Gastrocnemius medialis (tissue), 4 donors: ENCODE data around the gene WHRN. TPM values are rescaled to one million over a fixed set of nuclear protein-coding genes. Genes with fewer than 3 reads are reported as not detected.

Experiments used
- ATAC-seq, 2 donors: fragments of 150-250 bp; one replicate each; pipeline ENCODE4 v1.9.1; 2016
- DNase-seq, 2 donors: peaks; one replicate each; pipeline ENCODE4 v3.0.0-alpha.2; 2019
- H3K27ac ChIP-seq, 4 donors: fragments of 200-600 bp; sonication (generic); 1 replicate in 1 of 4; 2 replicates in 3 of 4; pipeline ENCODE4 v1.5.1; 2016 to 2018; ENCODE audit warnings: mild to moderate bottlenecking in 2 of 4, moderate library complexity in 1 of 4
- H3K27me3 ChIP-seq, 3 donors: fragments of 200-600 bp; sonication (generic) in 2 of 3; 1 replicate in 1 of 3; 2 replicates in 2 of 3; pipeline versions ENCODE4 v1.5.1 to v1.6.0; 2016 to 2019; ENCODE audit warnings: mild to moderate bottlenecking in 1 of 3, moderate library complexity in 1 of 3
- H3K36me3 ChIP-seq, 2 donors: fragments of 200-600 bp; sonication (generic) in 1 of 2; one replicate each; pipeline ENCODE4 v1.5.1; 2017 to 2018
- H3K4me1 ChIP-seq, 2 donors: fragments of 200-600 bp; sonication (generic) in 1 of 2; one replicate each; pipeline ENCODE4 v1.5.1; 2016 to 2017; ENCODE audit warnings: mild to moderate bottlenecking in 2 of 2
- H3K4me3 ChIP-seq, 4 donors: fragments of 200-600 bp; sonication (generic) in 3 of 4; 1 replicate in 1 of 4; 2 replicates in 3 of 4; pipeline ENCODE4 v1.5.1; 2016 to 2019; ENCODE audit warnings: mild to moderate bottlenecking in 2 of 4
- H3K9me3 ChIP-seq, 3 donors: fragments of 200-600 bp; sonication (generic) in 2 of 3; 1 replicate in 1 of 3; 2 replicates in 2 of 3; pipeline ENCODE4 v1.5.1; 2016 to 2019
- POLR2A ChIP-seq, 2 donors: fragments of 450-650 bp; IDR thresholded peaks; one replicate each; pipeline ENCODE4 v1.6.1; 2017; ENCODE audit warnings: antibody characterized with exemption in 2 of 2, mild to moderate bottlenecking in 2 of 2, moderate library complexity in 2 of 2
- in situ Hi-C, 4 donors: fragments of 200-750 bp; cut with MboI; loops; one replicate each; pipeline versions ENCODE4 v1.15.0 to v1.8.0; 2017; ENCODE audit warnings: low sequenced_read_pairs in 4 of 4
- intact Hi-C: fragments of 100-400 bp; cut with DNase I; formaldehyde crosslinking; loops from one replicate; pipeline ENCODE4 v1.15.1; 2023; ENCODE audit warnings: low total_unique reads
- total RNA-seq, 4 donors: library from RNA; depleted of rRNA; stranded (reverse); fragments of >200 nt; gene quantifications; one replicate each; pipeline versions ENCODE4 v1.1.0 to v1.2.3, GENCODE V29; 2016
- TF ChIP-seq, protein P1 (sequence below), 5 experiments: fragments of 450-650 bp in 3 of 5; fragments of 200-600 bp in 2 of 5; sonication (generic) in 2 of 5; IDR thresholded peaks in 4 of 5; conservative IDR thresholded peaks in 1 of 5; 1 replicate in 4 of 5; 2 replicates in 1 of 5; pipeline ENCODE4 v1.5.1; 2016 to 2019; ENCODE audit warnings: antibody characterized with exemption in 5 of 5, mild to moderate bottlenecking in 3 of 5, moderate library complexity in 3 of 5

The WHRN gene
- total RNA-seq, 4 donors from 2014 or later = 0.16 to 0.18 TPM; not detected in 2

DNA sequence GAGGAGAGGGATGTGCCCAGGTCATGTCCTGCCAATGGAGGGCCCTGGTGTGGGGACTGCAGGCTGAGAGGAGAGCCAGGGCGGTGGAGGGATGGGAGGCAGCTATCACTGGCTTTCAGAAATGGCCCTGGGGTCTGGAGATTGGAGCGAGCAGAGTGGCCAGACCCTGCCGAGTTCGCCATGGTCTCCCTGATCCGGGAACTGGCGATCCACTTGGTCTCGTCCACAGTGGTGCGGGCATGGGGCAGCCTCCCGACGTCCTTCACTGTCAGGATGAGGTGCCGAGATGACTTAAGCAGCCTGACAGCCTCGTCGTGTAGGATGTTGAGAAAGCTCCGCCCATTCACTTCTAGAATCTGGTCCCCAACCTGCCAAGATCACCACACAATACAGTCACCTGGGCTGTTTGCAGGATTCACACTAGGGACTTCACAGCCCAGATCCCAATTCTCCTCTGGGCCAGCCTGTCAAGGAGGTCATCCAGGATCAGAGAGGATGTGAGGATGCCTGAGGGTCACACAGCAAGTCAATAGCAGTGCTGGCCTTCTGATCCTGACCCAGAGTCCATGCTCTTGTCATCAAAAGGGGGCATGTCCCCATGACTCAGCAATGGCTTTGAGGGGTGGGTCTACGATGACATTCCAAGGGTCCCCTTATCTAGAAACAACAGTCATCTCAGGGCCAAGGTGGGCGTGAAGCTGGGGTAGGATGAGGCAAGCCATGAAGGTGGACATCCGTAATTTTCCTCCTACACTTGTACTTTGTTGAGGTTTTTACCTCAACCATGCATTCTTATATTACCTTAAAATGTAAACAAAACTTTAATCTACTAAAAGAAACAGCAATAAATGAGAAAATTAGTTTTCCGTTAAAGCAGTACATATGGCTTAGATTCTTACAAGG lies 79.0 kb downstream of the WHRN start:
- intact Hi-C loops (no loop called here), in situ Hi-C loops (no loop called here)
- no peak overlapping the region for H3K27ac ChIP-seq
- no peaks in the 10 kb centered on the region for H3K36me3 ChIP-seq
- DNase-seq (no peak), ATAC-seq (no peak)
- TF ChIP-seq, protein P1, sequence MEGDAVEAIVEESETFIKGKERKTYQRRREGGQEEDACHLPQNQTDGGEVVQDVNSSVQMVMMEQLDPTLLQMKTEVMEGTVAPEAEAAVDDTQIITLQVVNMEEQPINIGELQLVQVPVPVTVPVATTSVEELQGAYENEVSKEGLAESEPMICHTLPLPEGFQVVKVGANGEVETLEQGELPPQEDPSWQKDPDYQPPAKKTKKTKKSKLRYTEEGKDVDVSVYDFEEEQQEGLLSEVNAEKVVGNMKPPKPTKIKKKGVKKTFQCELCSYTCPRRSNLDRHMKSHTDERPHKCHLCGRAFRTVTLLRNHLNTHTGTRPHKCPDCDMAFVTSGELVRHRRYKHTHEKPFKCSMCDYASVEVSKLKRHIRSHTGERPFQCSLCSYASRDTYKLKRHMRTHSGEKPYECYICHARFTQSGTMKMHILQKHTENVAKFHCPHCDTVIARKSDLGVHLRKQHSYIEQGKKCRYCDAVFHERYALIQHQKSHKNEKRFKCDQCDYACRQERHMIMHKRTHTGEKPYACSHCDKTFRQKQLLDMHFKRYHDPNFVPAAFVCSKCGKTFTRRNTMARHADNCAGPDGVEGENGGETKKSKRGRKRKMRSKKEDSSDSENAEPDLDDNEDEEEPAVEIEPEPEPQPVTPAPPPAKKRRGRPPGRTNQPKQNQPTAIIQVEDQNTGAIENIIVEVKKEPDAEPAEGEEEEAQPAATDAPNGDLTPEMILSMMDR (IDR thresholded peaks at IDR 0.05 in 4 of 5, conservative IDR thresholded peaks at IDR 0.05 in 1 of 5) = no peak
- TF ChIP-seq POLR2A (IDR thresholded peaks at IDR 0.05) = no peak
- H3K4me1 ChIP-seq = no peaks in the 10 kb centered on the region
- no peak overlapping the region for H3K4me3 ChIP-seq
- no peaks in the 10 kb centered on the region for H3K9me3 ChIP-seq
- H3K27me3 ChIP-seq = no peaks in the 10 kb centered on the region

DNA sequence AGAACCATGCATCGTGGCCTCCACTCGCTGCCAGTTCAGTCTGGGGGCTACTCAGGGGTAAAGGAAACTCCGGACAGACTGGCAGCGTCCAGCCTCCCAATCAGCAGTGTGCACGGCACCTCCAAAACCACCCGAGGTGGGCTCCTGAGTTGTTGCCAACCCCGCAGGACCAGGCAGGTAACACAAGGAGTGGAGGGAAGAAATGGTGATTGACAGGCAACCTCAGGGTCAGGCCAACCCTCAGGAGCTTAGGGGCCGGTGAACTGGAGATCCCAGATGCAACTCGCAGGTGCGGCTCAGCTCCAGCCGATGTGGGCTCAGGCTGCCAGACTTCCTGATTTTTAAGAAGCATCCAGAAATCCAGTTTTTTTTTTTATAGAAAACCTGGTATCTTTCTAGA lies 80.1 kb downstream of the WHRN start:
- in situ Hi-C loops = no loop called here

DNA sequence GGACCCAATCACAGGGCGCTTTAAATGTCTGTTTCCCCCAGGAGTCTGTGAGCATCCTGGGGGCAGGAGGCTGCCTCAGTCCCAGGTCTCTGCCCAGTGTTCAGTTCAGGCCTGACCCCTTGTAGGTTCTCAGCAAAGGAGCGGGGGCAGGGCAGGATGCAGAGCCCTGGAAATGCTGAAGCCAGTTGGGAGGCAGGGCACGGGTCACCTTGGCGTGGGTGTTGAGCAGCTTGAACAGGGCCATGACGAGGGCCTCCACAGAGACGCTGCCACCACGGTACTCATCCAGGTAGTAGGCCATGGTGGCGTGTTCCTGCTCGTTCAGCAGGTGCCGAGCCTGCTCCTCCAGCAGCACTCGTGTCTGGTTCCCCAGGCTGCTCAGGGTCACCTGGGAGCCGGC lies 81.1 kb downstream of the WHRN start:
- Histone ChIP-seq H3K27ac (no peak overlapping the region), H3K4me1 (no peaks in the 10 kb centered on the region), H3K9me3 (no peaks in the 10 kb centered on the region), H3K4me3 (no peak overlapping the region), H3K36me3 (no peaks in the 10 kb centered on the region), H3K27me3 (no peaks in the 10 kb centered on the region)
- TF ChIP-seq POLR2A (IDR thresholded peaks at IDR 0.05) = no peak
- TF ChIP-seq, protein P1 (IDR thresholded peaks at IDR 0.05 in 4 of 5, conservative IDR thresholded peaks at IDR 0.05 in 1 of 5) = no peak
- ATAC-seq (no peak), DNase-seq (no peak)
- in situ Hi-C loops (loop anchor here in 1 of 4 donors (25.0 kb wide), 1 partner anchor 488 kb away; no protein-coding TSS in a partner anchor), intact Hi-C loops (no loop called here)

More for the DNA sequence above, 80.1 kb downstream of the WHRN start:
- Histone ChIP-seq H3K4me1 (no peaks in the 10 kb centered on the region), H3K27ac (no peak overlapping the region), H3K4me3 (no peak overlapping the region), H3K9me3 (no peaks in the 10 kb centered on the region), H3K36me3 (no peaks in the 10 kb centered on the region), H3K27me3 (no peaks in the 10 kb centered on the region)
- TF ChIP-seq, protein P1 (IDR thresholded peaks at IDR 0.05 in 4 of 5, conservative IDR thresholded peaks at IDR 0.05 in 1 of 5) = no peak
- no peak for TF ChIP-seq POLR2A (IDR thresholded peaks at IDR 0.05)
- ATAC-seq (no peak), DNase-seq (no peak)
- intact Hi-C loops = no loop called here

DNA sequence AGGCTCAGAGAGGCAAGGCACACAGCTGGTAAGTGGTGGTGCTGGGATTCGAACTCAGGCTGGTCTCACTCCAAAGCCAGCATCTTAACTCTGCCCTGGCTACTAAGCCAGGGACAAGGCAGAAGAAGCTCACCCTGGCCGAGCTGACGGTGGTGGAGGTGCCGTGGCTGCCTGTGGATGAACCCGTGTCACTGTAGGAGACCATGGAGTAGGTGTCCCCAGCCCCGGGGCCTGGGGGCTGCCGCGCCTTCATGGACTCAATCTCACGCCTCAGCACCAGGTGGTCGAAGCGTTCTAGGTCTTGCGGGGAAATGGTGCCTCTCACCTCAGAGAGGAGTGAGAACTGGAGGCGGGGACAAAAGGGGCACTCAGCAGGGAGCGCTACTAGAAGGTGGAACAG lies 82.1 kb downstream of the WHRN start:
- Histone ChIP-seq H3K27ac (no peak overlapping the region), H3K4me3 (no peak overlapping the region), H3K4me1 (no peaks in the 10 kb centered on the region), H3K36me3 (no peaks in the 10 kb centered on the region), H3K9me3 (no peaks in the 10 kb centered on the region), H3K27me3 (no peaks in the 10 kb centered on the region)
- intact Hi-C loops = no loop called here
- no peak for DNase-seq
- ATAC-seq = no peak
- in situ Hi-C loops = loop anchor here in 1 of 4 donors (25.0 kb wide), 1 partner anchor 489 kb away; no protein-coding TSS in a partner anchor
- TF ChIP-seq, protein P1 (IDR thresholded peaks at IDR 0.05 in 4 of 5, conservative IDR thresholded peaks at IDR 0.05 in 1 of 5) = no peak
- no peak for TF ChIP-seq POLR2A (IDR thresholded peaks at IDR 0.05)
